ENCODE measurements around the gene JAZF1. TPM values are rescaled to one million over a fixed set of nuclear protein-coding genes. Genes with fewer than 3 reads are reported as not detected.

JAZF1 gene
- polyA plus RNA-seq, 3 donors = 12.1 to 18.1 (median 17.2) TPM

GRCh38 chr7:27868131-27868550 is 312.5 kb downstream of the JAZF1 start:
- no peak overlapping the region for H3K4me3 ChIP-seq (replicated peaks in 1 of 3; ENCODE audit: low read depth in 2 of 3, low read length in 3 of 3)
- peak in 2 of 3 donors; percentile 3 to 14 for DNase-seq
- Mint-ChIP-seq H3K4me1 (no peaks in the 10 kb centered on the region), H3K27ac (peak overlapping the region in 1 of 7 donors; percentile 2), H3K9me3 (peaks cover 0 to 2% (median 0%) of the 10 kb centered on the region in 7 donors), H3K36me3 (peaks cover 59 to 66% of the 10 kb centered on the region in 2 donors), H3K27me3 (ENCODE audit: low read depth in 3 of 3) (peaks cover 0 to 2% (median 2%) of the 10 kb centered on the region in 3 donors), H3K4me3 (no peak overlapping the region)
- no peak for TF ChIP-seq CTCF (IDR thresholded peaks at IDR 0.05)
- no peak overlapping the region for H3K4me2 ChIP-seq (replicated peaks; ENCODE audit: extremely low read depth, low read length, poor library complexity, severe bottlenecking)
- H3K27ac ChIP-seq (ENCODE audit: low read depth in 1 of 2, low read length in 2 of 2) = no peak overlapping the region
- intact Hi-C loops (cut with micrococcal nuclease) = no loop called here
- 94% methylated on average over 15 of the region's 15 CpGs for WGBS (ENCODE audit: insufficient coverage)
- H2AFZ ChIP-seq (ENCODE audit: insufficient read depth, low read depth, low read length, poor library complexity, severe bottlenecking) = no peak overlapping the region
- no peak overlapping the region for H3K9ac ChIP-seq (ENCODE audit: insufficient read depth, low read length, poor library complexity, severe bottlenecking)
- peaks cover 15 to 57% of the 10 kb centered on the region in 2 donors for H3K36me3 ChIP-seq (replicated peaks in 1 of 2; ENCODE audit: control insufficient read depth in 1 of 2, insufficient read depth in 2 of 2, low read length in 2 of 2)
- H3K9me3 ChIP-seq (replicated peaks in 1 of 2; ENCODE audit: control insufficient read depth in 1 of 2, insufficient read depth in 1 of 2, low read length in 2 of 2) = no peaks in the 10 kb centered on the region
- H3K27me3 ChIP-seq (ENCODE audit: control insufficient read depth in 2 of 2, insufficient read depth in 2 of 2, low read length in 2 of 2) = no peaks in the 10 kb centered on the region
- H4K20me1 ChIP-seq (ENCODE audit: insufficient read depth, low read length) = peaks cover 74% of the 10 kb centered on the region
- no peaks in the 10 kb centered on the region for H3K79me2 ChIP-seq (ENCODE audit: insufficient read depth, low read length)
- no peaks in the 10 kb centered on the region for H3K4me1 ChIP-seq (ENCODE audit: control insufficient read depth in 1 of 2, insufficient read depth in 2 of 2, low read length in 2 of 2)

- H3K9me3 ChIP-seq (replicated peaks in 1 of 2; ENCODE audit: control insufficient read depth in 1 of 2, insufficient read depth in 1 of 2, low read length in 2 of 2) = no peaks in the 10 kb centered on the region
- no peak overlapping the region for H3K4me3 ChIP-seq (replicated peaks in 1 of 3; ENCODE audit: low read depth in 2 of 3, low read length in 3 of 3)
- H3K36me3 Mint-ChIP-seq = peaks cover 65 to 74% of the 10 kb centered on the region in 2 donors
- intact Hi-C loops (cut with micrococcal nuclease) = no loop called here
- peak overlapping the region in 2 of 7 donors; percentile 77 for H3K27ac Mint-ChIP-seq
- H3K27ac ChIP-seq (ENCODE audit: low read depth in 1 of 2, low read length in 2 of 2) = no peak overlapping the region
- no peaks in the 10 kb centered on the region for H3K4me1 ChIP-seq (ENCODE audit: control insufficient read depth in 1 of 2, insufficient read depth in 2 of 2, low read length in 2 of 2)
- H3K27me3 ChIP-seq (ENCODE audit: control insufficient read depth in 2 of 2, insufficient read depth in 2 of 2, low read length in 2 of 2) = no peaks in the 10 kb centered on the region
- H3K4me3 Mint-ChIP-seq = no peak overlapping the region
- no peak overlapping the region for H3K4me2 ChIP-seq (replicated peaks; ENCODE audit: extremely low read depth, low read length, poor library complexity, severe bottlenecking)
- no peaks in the 10 kb centered on the region for H3K79me2 ChIP-seq (ENCODE audit: insufficient read depth, low read length)
- no peak for TF ChIP-seq CTCF (IDR thresholded peaks at IDR 0.05)
- no peak for DNase-seq
- H3K9ac ChIP-seq (ENCODE audit: insufficient read depth, low read length, poor library complexity, severe bottlenecking) = no peak overlapping the region
- WGBS (ENCODE audit: insufficient coverage) = 96% methylated on average over 11 of the region's 17 CpGs
- peaks cover 0 to 2% (median 0%) of the 10 kb centered on the region in 7 donors for H3K9me3 Mint-ChIP-seq
- peaks cover 15 to 67% of the 10 kb centered on the region in 2 donors for H3K36me3 ChIP-seq (replicated peaks in 1 of 2; ENCODE audit: control insufficient read depth in 1 of 2, insufficient read depth in 2 of 2, low read length in 2 of 2)
- no peaks in the 10 kb centered on the region for H3K4me1 Mint-ChIP-seq
- H4K20me1 ChIP-seq (ENCODE audit: insufficient read depth, low read length) = peaks cover 66% of the 10 kb centered on the region
- H3K27me3 Mint-ChIP-seq (ENCODE audit: low read depth in 3 of 3) = peaks cover 0 to 2% (median 0%) of the 10 kb centered on the region in 3 donors
- H2AFZ ChIP-seq (ENCODE audit: insufficient read depth, low read depth, low read length, poor library complexity, severe bottlenecking) = no peak overlapping the region
Observed at GRCh38 chr7:27866828-27867672, 313.5 kb downstream of the JAZF1 start.
